ENCODE results near the gene NGEF. TPM values are rescaled to one million over a fixed set of nuclear protein-coding genes. Genes with fewer than 3 reads are reported as not detected.

Gene NGEF
- polyA plus RNA-seq, 1 of the 3 experiments (the other 2 are of a cell fraction), result 1.4 TPM

DNA sequence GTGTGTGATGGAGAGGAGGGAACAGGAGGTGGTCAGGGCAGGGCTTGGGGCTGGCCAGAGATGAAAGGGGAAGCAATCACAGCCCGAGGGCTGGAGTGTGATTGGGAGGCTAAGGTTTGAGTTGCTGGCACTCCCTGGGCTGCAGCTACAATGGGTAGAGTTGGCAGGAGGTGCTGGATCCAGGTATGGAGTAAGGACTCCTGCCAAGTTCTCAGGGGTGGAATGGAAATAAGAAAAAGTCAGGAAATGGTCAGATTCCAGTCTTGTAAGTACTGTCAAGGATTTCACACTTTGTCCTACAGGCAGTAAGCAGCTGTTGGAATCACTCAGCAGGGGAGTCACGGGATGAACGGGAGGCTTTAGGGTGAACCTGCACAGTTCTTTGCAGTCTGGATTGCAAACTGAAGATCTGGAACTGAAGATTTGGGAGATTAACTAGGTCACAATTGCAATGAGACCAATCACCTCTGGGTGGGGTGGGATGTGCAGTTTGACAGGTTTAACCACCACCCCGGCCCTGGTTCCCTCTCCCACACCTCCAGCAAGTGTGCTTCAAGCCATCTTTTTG lies 36.2 kb upstream of the NGEF start:
- Histone ChIP-seq H3K9me3 (no peaks in the 10 kb centered on the region), H3F3A (replicated peaks; ENCODE audit: insufficient read depth) (no peaks in the 10 kb centered on the region), H3K79me2 (ENCODE audit: insufficient read depth) (no peaks in the 10 kb centered on the region), H2AFZ (ENCODE audit: low read depth) (no peak overlapping the region), H3K27ac (ENCODE audit: low read depth in 2 of 2, low read length in 1 of 2) (no peak overlapping the region), H3K27me3 (ENCODE audit: insufficient read depth) (no peaks in the 10 kb centered on the region; the same call in 1 of the 2 replicates), H3K9ac (no peak overlapping the region), H3K4me2 (no peak overlapping the region), H4K20me1 (ENCODE audit: insufficient read depth) (no peaks in the 10 kb centered on the region), H3K4me1 (ENCODE audit: control insufficient read depth in 1 of 2, insufficient read depth in 2 of 2, low read depth in 1 of 2, low read length in 1 of 2) (peaks cover 0 to 2% of the 10 kb centered on the region in 2 experiments; a peak in 1 of 4 replicates), H3K4me3 (ENCODE audit: low read depth in 2 of 2, low read length in 1 of 2) (no peak overlapping the region), H3K9me2 (no peaks in the 10 kb centered on the region), H3K36me3 (replicated peaks in 1 of 2; ENCODE audit: control insufficient read depth in 1 of 2, insufficient read depth in 2 of 2, low read length in 1 of 2) (no peaks in the 10 kb centered on the region)
- 46% methylated on average over 4 of the region's 4 CpGs for WGBS (ENCODE audit: low lambda C conversion rate)
- ChIA-PET CTCF (interaction anchor here (0.9 to 1.4 kb wide), 2 partner anchors 12 to 401 kb away, joined by 3 to 4 read pairs; no protein-coding TSS in a partner anchor), POLR2A (no interaction called here)
- TF ChIP-seq NFIC (IDR thresholded peaks at IDR 0.05; ENCODE audit: borderline replicate concordance) (no peak), TEAD4 (IDR thresholded peaks at IDR 0.05; ENCODE audit: borderline replicate concordance, insufficient read depth) (no peak), ELF1 (IDR thresholded peaks at IDR 0.05) (no peak), POLR2AphosphoS5 (IDR thresholded peaks at IDR 0.05; ENCODE audit: low read depth, low read length) (no peak), GABPA (IDR thresholded peaks at IDR 0.05; ENCODE audit: low read depth) (no peak), FOXM1 (IDR thresholded peaks at IDR 0.05; ENCODE audit: low read depth) (no peak), GATA2 (CRISPR knock-in tag; IDR thresholded peaks at IDR 0.05) (no peak), CHD2 (IDR thresholded peaks at IDR 0.05; ENCODE audit: low read length, partially characterized antibody) (no peak), SMC3 (IDR thresholded peaks at IDR 0.05; ENCODE audit: low read depth, low read length) (no peak), TAF1 (IDR thresholded peaks at IDR 0.05; ENCODE audit: borderline replicate concordance, low read depth, low read length) (no peak), NRF1 (IDR thresholded peaks at IDR 0.05; ENCODE audit: low read depth, low read length) (no peak), MXI1 (IDR thresholded peaks at IDR 0.05; ENCODE audit: low read depth, low read length) (no peak), MEF2A (IDR thresholded peaks at IDR 0.05; ENCODE audit: borderline replicate concordance, low read depth) (no peak)
- TF ChIP-seq, protein P1, sequence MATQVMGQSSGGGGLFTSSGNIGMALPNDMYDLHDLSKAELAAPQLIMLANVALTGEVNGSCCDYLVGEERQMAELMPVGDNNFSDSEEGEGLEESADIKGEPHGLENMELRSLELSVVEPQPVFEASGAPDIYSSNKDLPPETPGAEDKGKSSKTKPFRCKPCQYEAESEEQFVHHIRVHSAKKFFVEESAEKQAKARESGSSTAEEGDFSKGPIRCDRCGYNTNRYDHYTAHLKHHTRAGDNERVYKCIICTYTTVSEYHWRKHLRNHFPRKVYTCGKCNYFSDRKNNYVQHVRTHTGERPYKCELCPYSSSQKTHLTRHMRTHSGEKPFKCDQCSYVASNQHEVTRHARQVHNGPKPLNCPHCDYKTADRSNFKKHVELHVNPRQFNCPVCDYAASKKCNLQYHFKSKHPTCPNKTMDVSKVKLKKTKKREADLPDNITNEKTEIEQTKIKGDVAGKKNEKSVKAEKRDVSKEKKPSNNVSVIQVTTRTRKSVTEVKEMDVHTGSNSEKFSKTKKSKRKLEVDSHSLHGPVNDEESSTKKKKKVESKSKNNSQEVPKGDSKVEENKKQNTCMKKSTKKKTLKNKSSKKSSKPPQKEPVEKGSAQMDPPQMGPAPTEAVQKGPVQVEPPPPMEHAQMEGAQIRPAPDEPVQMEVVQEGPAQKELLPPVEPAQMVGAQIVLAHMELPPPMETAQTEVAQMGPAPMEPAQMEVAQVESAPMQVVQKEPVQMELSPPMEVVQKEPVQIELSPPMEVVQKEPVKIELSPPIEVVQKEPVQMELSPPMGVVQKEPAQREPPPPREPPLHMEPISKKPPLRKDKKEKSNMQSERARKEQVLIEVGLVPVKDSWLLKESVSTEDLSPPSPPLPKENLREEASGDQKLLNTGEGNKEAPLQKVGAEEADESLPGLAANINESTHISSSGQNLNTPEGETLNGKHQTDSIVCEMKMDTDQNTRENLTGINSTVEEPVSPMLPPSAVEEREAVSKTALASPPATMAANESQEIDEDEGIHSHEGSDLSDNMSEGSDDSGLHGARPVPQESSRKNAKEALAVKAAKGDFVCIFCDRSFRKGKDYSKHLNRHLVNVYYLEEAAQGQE (IDR thresholded peaks at IDR 0.05; ENCODE audit: low read depth, low read length), result no peak
- TF ChIP-seq, protein P2, sequence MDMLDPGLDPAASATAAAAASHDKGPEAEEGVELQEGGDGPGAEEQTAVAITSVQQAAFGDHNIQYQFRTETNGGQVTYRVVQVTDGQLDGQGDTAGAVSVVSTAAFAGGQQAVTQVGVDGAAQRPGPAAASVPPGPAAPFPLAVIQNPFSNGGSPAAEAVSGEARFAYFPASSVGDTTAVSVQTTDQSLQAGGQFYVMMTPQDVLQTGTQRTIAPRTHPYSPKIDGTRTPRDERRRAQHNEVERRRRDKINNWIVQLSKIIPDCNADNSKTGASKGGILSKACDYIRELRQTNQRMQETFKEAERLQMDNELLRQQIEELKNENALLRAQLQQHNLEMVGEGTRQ (IDR thresholded peaks at IDR 0.05; ENCODE audit: borderline replicate concordance, low read depth, low read length), result no peak
- TF ChIP-seq, protein P3, sequence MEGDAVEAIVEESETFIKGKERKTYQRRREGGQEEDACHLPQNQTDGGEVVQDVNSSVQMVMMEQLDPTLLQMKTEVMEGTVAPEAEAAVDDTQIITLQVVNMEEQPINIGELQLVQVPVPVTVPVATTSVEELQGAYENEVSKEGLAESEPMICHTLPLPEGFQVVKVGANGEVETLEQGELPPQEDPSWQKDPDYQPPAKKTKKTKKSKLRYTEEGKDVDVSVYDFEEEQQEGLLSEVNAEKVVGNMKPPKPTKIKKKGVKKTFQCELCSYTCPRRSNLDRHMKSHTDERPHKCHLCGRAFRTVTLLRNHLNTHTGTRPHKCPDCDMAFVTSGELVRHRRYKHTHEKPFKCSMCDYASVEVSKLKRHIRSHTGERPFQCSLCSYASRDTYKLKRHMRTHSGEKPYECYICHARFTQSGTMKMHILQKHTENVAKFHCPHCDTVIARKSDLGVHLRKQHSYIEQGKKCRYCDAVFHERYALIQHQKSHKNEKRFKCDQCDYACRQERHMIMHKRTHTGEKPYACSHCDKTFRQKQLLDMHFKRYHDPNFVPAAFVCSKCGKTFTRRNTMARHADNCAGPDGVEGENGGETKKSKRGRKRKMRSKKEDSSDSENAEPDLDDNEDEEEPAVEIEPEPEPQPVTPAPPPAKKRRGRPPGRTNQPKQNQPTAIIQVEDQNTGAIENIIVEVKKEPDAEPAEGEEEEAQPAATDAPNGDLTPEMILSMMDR (IDR thresholded peaks at IDR 0.05), result no peak
- TF ChIP-seq, protein P4, sequence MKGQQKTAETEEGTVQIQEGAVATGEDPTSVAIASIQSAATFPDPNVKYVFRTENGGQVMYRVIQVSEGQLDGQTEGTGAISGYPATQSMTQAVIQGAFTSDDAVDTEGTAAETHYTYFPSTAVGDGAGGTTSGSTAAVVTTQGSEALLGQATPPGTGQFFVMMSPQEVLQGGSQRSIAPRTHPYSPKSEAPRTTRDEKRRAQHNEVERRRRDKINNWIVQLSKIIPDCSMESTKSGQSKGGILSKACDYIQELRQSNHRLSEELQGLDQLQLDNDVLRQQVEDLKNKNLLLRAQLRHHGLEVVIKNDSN (IDR thresholded peaks at IDR 0.05; ENCODE audit: borderline replicate concordance, low read depth), result no peak
- TF ChIP-seq, protein P5, sequence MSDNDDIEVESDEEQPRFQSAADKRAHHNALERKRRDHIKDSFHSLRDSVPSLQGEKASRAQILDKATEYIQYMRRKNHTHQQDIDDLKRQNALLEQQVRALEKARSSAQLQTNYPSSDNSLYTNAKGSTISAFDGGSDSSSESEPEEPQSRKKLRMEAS (IDR thresholded peaks at IDR 0.05; ENCODE audit: low read depth), result no peak
- DNase-seq, result no peak
